MM.1S (cell line): Measurements from ENCODE around the gene ARHGAP30.

Source experiments
- EZH2 ChIP-seq: fragments of 300-600 bp; sonication (generic); optimal IDR thresholded peaks from 2 replicates; pipeline ENCODE3; 2017; ENCODE audit warnings: low read depth, mild to moderate bottlenecking, antibody characterized with exemption, low read length, mixed read lengths
- TF ChIP-seq, protein P1 (sequence below): fragments of 300-600 bp; sonication (generic); IDR thresholded peaks from 2 replicates; pipeline ENCODE4 v1.5.1; 2016; ENCODE audit warnings: antibody characterized with exemption, low read length, mixed read lengths

- TF ChIP-seq, protein P1, sequence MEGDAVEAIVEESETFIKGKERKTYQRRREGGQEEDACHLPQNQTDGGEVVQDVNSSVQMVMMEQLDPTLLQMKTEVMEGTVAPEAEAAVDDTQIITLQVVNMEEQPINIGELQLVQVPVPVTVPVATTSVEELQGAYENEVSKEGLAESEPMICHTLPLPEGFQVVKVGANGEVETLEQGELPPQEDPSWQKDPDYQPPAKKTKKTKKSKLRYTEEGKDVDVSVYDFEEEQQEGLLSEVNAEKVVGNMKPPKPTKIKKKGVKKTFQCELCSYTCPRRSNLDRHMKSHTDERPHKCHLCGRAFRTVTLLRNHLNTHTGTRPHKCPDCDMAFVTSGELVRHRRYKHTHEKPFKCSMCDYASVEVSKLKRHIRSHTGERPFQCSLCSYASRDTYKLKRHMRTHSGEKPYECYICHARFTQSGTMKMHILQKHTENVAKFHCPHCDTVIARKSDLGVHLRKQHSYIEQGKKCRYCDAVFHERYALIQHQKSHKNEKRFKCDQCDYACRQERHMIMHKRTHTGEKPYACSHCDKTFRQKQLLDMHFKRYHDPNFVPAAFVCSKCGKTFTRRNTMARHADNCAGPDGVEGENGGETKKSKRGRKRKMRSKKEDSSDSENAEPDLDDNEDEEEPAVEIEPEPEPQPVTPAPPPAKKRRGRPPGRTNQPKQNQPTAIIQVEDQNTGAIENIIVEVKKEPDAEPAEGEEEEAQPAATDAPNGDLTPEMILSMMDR = no peak
- no peak for TF ChIP-seq EZH2
These were observed 56.6 kb downstream of the ARHGAP30 start for GRCh38 chr1:161013131-161013487.
